AG09319 (cell line): ENCODE results near the gene MMEL1.
"Not testable (repeated sequence)": the region's sequence is repeated elsewhere in the genome, so short reads cannot be mapped to it uniquely, and the experiment has no call there.

Experiments used
- DNase-seq: peaks from one replicate; pipeline ENCODE4 v3.0.0-alpha.2; 2010; ENCODE audit warnings: low read depth; ENCODE audit errors: extremely low read depth
- CTCF ChIP-seq: IDR thresholded peaks from 2 replicates; pipeline ENCODE4 v1.5.1; 2011; ENCODE audit warnings: low read depth, mild to moderate bottlenecking, inconsistent platforms, low read length, moderate library complexity

Gene MMEL1

GRCh38 chr1:2631136-2632050, 1.4 kb downstream of the MMEL1 start:
- no peak for DNase-seq
- no peak for TF ChIP-seq CTCF

- no peak for DNase-seq
- TF ChIP-seq CTCF: no peak
Observed at GRCh38 chr1:2630498-2631135, 2.2 kb downstream of the MMEL1 start.

GRCh38 chr1:2629627-2630497, 3.0 kb downstream of the MMEL1 start:
- no peak for DNase-seq
- TF ChIP-seq CTCF: no peak

GRCh38 chr1:2628933-2629626, 3.7 kb downstream of the MMEL1 start:
- no peak for DNase-seq
- no peak for TF ChIP-seq CTCF

- no peak for TF ChIP-seq CTCF
- DNase-seq: no peak
Observed at GRCh38 chr1:2628191-2628932, 4.5 kb downstream of the MMEL1 start.

GRCh38 chr1:2627746-2628145, 5.1 kb downstream of the MMEL1 start:
- no peak for TF ChIP-seq CTCF
- DNase-seq: no peak

- DNase-seq: not testable (repeated sequence)
Observed at GRCh38 chr1:2625748-2626147, 7.1 kb downstream of the MMEL1 start.
